GM19193 (cell line): ENCODE data around the gene MGAM2.

ENCODE experiments used
- POLR2A ChIP-seq: IDR thresholded peaks from 4 replicates; pipeline ENCODE4 v1.6.1; 2011; ENCODE audit not compliant: insufficient read depth, insufficient read length; ENCODE audit errors: extremely low read depth

Gene MGAM2

DNA sequence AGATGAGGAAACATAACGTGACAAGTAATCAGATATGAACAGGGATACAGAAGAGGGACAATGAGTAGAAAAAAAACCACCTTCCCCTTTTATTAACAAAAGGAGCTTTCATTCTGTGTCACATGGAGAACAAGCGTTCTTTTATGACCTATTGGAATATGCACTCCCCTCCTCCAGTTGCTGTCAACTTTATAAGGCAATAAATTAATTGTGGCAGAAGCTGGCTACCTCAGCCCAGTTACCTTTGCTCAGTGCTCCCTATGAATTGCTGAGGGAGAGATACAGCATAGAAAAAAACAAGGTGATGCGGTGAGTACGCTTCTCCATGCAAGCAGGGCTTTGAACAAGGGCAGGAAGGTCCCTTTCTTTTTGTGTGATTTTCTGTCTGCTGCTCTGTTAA is at the start of gene MGAM2:
MGAM2 (plus strand) TSS at position 220 of the 400 bp plus-strand sequence. CDS start 5,156 bp downstream, outside the sequence.
- TF ChIP-seq POLR2A = no peak

DNA sequence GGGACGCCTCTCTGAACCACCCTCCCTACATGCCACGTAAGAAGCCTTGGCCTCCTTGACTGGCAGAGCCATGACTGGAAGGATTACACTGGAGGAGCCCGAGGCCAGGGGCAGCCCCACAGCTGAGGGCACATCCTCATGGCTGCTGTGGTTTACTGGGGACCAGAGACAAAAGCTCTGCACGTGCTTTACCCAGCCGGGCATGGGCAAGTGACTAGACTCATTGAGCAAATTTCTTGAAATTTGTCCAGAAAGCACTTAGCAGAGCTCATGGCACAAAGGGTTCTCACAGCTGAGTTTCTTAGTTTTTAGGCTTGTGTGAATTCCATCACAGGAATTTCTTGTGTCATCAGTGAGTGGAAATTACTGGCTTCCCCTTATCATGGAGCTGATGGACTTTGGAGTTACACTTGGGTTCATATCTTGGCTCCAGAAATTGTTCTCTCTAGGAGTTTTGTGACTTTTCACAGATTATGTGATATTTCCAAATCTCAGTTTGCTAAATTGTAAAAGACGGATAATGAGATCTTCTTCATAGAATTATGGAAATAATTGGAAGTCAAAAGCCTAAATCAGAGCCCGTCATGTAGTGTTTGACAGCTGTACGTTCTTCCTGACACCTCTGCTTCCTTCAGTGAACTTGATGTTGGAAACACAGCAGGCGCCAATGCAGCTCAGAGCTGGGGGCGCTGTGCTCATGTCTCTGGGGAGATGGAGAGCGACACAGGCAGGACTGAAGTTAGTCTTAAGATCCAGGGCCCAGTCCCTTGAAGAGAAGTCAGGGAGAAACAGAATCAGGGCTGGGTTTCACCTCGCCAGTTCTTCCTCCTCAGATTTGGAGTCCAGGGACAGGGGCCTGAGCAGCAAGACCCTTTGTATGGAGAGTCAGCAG is 47.7 kb upstream of the MGAM2 start:
- TF ChIP-seq POLR2A = no peak

DNA sequence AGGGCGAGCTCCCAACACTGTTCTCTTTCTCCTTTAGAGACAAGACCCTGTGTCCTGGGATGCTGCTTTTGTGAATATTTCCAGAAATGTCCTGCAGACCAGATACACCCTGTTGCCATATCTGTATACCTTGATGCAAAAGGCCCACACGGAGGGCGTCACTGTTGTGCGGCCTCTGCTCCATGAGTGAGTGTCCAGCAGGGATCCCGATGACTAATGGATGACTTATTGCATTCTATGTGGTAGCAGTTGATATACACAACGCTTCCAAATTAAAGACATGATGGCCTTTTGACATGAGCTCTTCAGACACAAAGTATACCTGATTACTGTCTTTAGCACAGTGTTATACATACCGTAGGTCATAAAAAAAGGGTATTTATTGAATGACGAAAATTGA is 45.0 kb upstream of the MGAM2 start:
- no peak for TF ChIP-seq POLR2A

DNA sequence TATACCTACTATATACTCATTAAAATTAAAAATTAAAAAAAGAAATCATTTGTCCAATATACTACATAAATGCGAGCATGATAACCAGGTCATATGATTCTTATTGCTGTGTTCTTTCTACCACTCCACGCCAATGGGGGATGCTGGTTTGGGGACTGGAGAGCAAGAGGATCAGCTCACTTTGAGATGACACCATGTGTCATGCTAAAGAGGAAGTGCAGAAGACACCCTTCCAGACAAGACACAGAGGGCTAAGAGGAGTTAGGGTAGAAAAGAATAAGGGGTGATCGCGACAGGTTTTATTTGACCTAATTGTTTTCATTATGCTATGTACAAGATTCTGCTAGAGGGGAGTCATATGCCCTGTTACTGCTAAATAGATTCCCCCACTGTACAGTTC is 33.8 kb upstream of the MGAM2 start:
- TF ChIP-seq POLR2A = no peak

DNA sequence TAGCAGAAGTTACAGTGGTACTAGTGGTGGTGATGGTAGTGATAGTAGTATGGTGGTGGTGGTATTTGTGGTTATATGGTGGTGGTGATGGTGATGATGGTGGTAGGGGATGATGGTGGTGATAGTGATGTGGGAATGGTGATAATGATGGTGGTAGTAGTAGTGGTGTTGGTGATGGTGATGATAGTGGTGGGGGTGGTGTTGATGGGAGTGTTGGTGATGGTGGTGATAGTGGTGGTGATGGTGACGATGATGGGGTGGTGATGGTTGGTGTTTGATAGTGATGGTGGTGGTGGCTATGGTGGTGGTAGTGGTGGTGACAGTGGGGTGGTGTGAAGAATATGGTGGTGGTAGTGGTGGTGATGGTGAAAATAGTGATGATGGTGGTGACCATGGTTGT is 27.9 kb upstream of the MGAM2 start:
- TF ChIP-seq POLR2A = no peak

DNA sequence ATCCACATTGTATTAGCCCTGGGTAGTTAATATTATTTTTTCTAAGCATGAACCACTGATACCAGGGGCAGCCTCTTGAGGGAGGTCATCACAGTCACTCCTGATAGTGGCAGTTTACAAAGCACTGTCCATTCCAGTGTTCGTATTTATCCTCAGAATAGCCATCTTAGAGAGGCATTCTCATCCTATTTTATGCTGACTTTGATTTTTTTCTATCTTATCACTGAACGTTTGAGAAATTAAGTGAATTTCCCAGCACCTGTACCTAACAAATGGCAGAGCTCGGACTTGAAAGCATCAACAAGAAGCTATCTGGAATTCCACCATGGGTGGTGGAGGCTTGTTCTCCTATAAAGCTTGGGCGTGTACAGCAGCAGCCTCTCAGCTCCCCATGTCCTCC is 26.1 kb upstream of the MGAM2 start:
- TF ChIP-seq POLR2A = no peak

DNA sequence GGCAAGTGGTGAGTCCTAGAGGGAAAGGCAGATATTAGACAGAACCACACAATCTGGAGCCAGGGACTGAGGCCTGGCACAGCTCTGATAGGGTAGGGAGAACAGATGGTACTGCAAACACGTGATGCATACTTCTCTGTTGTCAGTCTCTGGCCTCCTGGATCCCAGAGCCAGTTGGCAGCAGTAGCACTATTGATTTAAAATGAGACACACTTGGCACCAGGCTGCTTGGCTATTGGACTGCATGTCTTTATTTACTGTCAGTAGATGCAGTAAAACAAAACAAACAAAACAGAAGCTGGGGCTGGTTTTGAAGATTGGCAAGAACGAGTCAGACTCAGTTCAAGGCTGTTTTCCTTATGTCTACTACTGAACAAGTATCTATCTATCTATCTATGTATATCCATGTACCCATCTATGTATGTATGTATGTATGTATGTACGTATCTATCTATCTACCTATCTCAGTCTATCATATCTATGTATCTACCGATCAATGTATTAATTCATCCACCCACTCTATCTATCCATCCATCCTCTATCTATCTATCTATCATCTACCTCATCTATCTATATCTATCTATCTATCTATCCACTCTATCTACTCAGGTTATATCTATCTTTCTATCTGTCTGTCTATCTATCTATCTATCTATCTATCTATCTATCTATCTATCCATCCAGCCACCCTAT is 23.4 kb upstream of the MGAM2 start:
- no peak for TF ChIP-seq POLR2A

DNA sequence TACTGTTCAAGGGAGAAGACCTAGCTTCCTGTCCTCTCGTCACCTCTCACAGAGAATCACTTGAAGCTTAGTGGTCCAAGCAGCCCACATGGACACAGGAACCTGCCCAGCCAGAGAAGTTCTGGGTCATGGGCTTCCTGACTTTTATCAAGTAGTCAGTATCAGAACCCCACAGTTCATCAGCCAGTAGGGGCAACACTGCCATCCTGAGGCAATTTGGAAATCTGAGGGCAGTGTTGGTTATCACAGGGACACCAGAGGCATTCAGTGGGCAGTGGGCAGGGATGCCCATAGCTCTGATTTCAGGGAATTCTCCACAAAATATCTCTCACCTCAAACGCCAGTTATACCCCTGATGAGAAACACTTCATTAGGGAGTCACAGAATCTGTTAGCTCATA is 22.5 kb upstream of the MGAM2 start:
- TF ChIP-seq POLR2A = no peak

DNA sequence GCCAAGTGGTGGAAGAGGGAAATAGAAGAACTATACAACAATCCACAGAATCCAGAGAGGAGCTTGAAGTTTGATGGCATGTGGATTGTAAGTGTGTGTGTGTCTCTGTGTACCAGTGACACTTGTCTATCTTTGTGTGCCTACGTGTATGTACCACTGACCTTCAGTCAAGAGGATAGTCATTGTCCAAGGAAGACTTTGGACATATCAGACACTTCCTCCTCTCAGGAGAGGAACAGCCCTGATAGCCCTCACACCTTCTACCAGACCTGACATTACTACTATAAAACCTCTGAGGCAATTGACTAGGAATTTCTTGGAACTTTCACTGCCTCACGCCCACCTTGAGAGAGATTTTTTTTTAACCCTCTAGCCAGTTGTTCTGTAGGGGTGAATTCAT is 19.6 kb upstream of the MGAM2 start:
- TF ChIP-seq POLR2A = no peak

DNA sequence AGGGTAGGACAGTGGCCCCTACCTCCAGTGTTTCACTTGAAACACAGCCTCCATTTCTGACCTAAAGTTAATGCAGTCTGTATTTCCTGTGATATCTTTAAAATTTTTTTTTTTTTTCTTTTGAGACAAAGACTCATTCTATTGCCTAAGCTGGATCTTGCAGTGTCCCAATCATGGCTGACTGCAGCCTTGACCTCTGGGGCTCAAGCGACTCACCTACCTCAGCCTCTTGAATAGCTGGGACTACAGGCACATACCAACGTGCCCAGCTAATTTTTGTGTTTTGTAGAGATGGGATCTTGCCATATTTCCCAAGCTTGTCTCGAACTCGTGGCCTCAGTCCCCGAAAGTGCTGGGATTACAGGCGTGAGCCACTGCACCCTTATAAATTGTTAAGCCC is 16.7 kb upstream of the MGAM2 start:
- TF ChIP-seq POLR2A = no peak

DNA sequence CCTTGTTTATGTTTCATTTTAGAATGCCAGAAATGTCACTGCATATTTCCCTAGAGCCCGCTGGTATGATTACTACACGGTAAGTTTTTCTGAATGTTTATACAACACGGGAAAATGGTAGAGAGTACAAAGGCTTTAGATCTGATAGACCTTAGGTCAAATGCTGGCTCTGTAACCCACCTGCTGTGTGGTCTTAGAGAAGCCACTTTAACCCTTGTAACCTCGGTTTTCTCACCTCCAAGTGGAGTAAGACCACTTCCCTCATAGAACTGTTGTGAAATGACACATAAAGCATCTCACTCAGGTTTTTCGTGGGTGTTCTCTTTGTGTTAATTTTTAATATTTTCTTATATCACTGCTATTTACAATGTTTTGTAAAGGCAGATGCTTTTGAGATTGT is 13.9 kb upstream of the MGAM2 start:
- no peak for TF ChIP-seq POLR2A

DNA sequence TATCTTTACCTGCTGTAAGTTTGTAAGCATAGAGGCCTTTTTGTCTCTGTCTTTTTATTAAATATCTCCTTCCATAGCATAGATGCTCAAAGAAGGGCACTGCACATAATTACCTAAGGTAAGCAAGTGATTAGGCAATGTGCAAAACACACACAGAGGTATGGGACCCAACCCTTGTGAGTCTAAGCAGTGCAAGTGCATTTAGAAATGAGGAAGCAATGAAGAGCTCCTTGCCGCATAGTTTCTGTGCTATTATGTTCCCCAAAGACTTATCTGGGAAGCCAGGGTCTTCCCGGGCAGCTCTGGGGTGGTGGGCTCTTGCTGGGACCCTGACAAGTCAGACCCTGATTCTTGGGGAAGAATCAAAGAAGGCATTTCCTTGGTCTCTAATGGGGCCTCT is 13.5 kb upstream of the MGAM2 start:
- TF ChIP-seq POLR2A = no peak

DNA sequence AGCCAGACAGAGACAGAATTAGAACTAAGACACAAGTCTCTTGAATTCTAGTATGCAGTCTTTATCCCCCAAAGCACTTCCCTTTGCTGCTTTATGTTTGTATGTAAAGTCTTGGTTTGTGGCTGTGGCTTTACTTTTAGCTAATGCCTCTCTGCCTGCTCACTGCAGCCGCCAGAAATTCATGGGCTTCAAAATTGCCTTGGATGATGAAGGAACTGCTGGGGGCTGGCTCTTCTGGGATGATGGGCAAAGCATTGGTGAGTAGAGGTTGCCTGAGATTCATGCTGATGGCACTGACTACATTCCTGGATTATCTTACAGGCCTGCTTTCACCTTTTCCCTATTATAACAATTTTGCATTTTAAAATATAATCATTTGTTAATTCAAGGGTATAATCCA is 10.9 kb upstream of the MGAM2 start:
- TF ChIP-seq POLR2A = no peak

DNA sequence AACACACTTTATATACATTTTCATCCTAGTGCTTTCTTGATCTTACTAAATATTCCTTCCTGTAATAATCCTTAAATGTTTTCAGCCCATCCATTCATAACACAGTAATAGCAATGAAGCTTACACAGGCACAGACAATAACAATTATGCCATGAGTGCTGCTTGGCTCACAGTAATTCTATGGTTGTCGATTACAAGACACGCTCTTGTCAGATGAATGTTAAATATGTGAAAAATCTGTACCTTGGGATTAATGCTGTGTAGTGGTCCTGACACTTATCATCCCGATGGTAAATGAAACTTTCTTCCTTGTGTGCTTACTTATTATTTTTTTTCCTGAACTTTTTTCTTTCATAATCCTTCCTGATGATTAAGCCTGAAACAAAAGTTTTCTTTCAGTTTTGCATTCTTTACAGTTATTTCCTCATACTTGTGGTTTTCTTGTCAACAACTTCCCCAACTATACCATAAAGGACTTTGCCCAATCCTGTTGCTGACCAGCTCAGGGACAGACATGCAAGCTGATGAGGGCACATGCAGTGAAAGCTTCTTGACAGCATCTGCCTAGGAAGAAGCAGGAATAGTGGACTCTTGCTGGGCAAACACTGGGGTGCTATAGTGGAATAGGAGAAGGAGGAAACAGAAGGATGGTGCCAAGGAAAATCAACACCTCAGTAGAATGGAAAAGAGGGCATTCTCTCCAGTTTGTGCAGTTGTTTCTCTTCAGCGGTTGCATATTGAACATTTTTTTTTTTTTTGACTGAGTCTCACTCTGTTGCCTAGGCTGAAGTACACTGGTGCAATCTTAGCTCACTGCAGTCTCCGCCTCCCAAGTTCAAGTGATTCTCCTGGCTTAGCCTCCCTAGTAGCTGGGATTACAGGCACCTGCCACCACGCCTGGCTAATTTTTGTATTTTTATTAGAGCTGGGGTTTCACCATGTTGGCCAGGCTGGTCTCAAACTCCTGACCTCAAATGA is 6.7 kb upstream of the MGAM2 start:
- no peak for TF ChIP-seq POLR2A
